IMR-90 (cell line): Measurements from ENCODE around the gene TRIM44. TPM values are rescaled to one million over a fixed set of nuclear protein-coding genes. Genes with fewer than 3 reads are reported as not detected.

ENCODE experiments used
- ATAC-seq: fragments of 200-7000 bp; cut with Tn5 transposase; 2 replicates; pipeline ENCODE4 v1.9.1; 2020; ENCODE audit warnings: low read depth, mild to moderate bottlenecking, moderate library complexity
- BruUV-seq: library from RNA; stranded (reverse); fragments of 400-500 nt; replicated peaks from 2 replicates; lab custom pipeline; 2021; lab: Mats Ljungman, UMichigan
- CTCF ChIA-PET: fragments of 300-600 bp; formaldehyde crosslinking; extraction: SDS; loops from one replicate; lab custom pipeline; 2021; ENCODE audit warnings: antibody characterized with exemption; lab: Yijun Ruan, JAX
- POLR2A ChIA-PET: fragments of 300-600 bp; sonication (Branson Sonifier 250); formaldehyde crosslinking; loops from one replicate; lab custom pipeline; 2022; ENCODE audit warnings: antibody characterized with exemption; ENCODE audit not compliant: unreplicated experiment; lab: Charles Lee
- DNase-seq: peaks from one replicate; pipeline ENCODE4 v3.0.0; 2013
- H2AFZ ChIP-seq: replicated peaks from 2 replicates; pipeline ENCODE3; 2013; ENCODE audit warnings: low read length, mild to moderate bottlenecking; ENCODE audit not compliant: poor library complexity
- H2AK5ac ChIP-seq: 2 replicates; pipeline ENCODE4 v1.6.1; 2013; ENCODE audit warnings: low read depth, low read length, inconsistent platforms
- H2AK9ac ChIP-seq: replicated peaks from 2 replicates; pipeline ENCODE3; 2013; ENCODE audit warnings: mild to moderate bottlenecking, low read depth, low read length, moderate library complexity; ENCODE audit not compliant: poor library complexity
- H2BK120ac ChIP-seq: 2 replicates; pipeline ENCODE4 v1.6.1; 2013; ENCODE audit warnings: low read depth, low read length, inconsistent platforms
- H2BK15ac ChIP-seq: 3 replicates; pipeline ENCODE4 v1.6.1; 2013; ENCODE audit warnings: low read depth, low read length, inconsistent platforms
- H2BK20ac ChIP-seq: 2 replicates; pipeline ENCODE4 v1.6.1; 2013; ENCODE audit warnings: low read depth, mild to moderate bottlenecking, inconsistent platforms, low read length, moderate library complexity
- H2BK5ac ChIP-seq: 2 replicates; pipeline ENCODE4 v1.6.1; 2013; ENCODE audit warnings: mild to moderate bottlenecking, low read depth, low read length, inconsistent platforms; ENCODE audit not compliant: poor library complexity, severe bottlenecking
- H3K14ac ChIP-seq: replicated peaks from 2 replicates; pipeline ENCODE4 v1.6.1; 2013; ENCODE audit warnings: low read depth, low read length, inconsistent platforms
- H3K18ac ChIP-seq: 2 replicates; pipeline ENCODE4 v1.6.1; 2013; ENCODE audit warnings: low read depth, low read length, control low read depth
- H3K23ac ChIP-seq: 2 replicates; pipeline ENCODE4 v1.6.1; 2013; ENCODE audit warnings: low read depth, low read length, inconsistent platforms
- H3K27ac ChIP-seq: 2 replicates; pipeline ENCODE4 v1.5.1; 2013; ENCODE audit warnings: mild to moderate bottlenecking, control low read depth, low read length; ENCODE audit not compliant: insufficient read depth
- H3K27me3 ChIP-seq: 2 replicates; pipeline ENCODE4 v1.6.1; 2013; ENCODE audit warnings: low read length; ENCODE audit not compliant: control insufficient read depth, insufficient read depth
- H3K36me3 ChIP-seq: 2 replicates; pipeline ENCODE4 v1.6.1; 2013; ENCODE audit warnings: low read length, mixed read lengths; ENCODE audit not compliant: control insufficient read depth, insufficient read depth
- H3K4ac ChIP-seq: 2 replicates; pipeline ENCODE4 v1.6.1; 2013; ENCODE audit warnings: low read depth, low read length, inconsistent platforms
- H3K4me1 ChIP-seq: 2 replicates; pipeline ENCODE4 v1.6.1; 2013; ENCODE audit warnings: low read length, mixed read lengths; ENCODE audit not compliant: control insufficient read depth, insufficient read depth
- H3K4me2 ChIP-seq: 2 replicates; pipeline ENCODE4 v1.6.1; 2013; ENCODE audit warnings: low read depth, mild to moderate bottlenecking, control low read depth, low read length, moderate library complexity
- H3K4me3 ChIP-seq: 2 replicates; pipeline ENCODE4 v1.5.1; 2013; ENCODE audit warnings: low read depth, mild to moderate bottlenecking, control low read depth, low read length, moderate library complexity; ENCODE audit not compliant: insufficient read depth
- H3K56ac ChIP-seq: 2 replicates; pipeline ENCODE4 v1.6.1; 2013; ENCODE audit warnings: low read length, inconsistent platforms; ENCODE audit not compliant: insufficient read depth; ENCODE audit errors: extremely low read depth
- H3K79me1 ChIP-seq, 2 experiments: 2 replicates each; pipeline ENCODE4 v1.6.1; 2013; ENCODE audit warnings: low read length in 2 of 2, inconsistent platforms in 1 of 2, low read depth in 1 of 2
- H3K9ac ChIP-seq: 2 replicates; pipeline ENCODE4 v1.6.1; 2013; ENCODE audit warnings: low read depth, low read length, control low read depth
- H3K9me1 ChIP-seq: 2 replicates; pipeline ENCODE4 v1.6.1; 2013; ENCODE audit warnings: low read length, inconsistent platforms; ENCODE audit not compliant: insufficient read depth
- H3K9me3 ChIP-seq: 2 replicates; pipeline ENCODE4 v1.6.1; 2013; ENCODE audit warnings: low read length; ENCODE audit not compliant: control insufficient read depth, insufficient read depth
- H4K20me1 ChIP-seq: 2 replicates; pipeline ENCODE4 v1.6.1; 2013; ENCODE audit warnings: low read length, inconsistent platforms; ENCODE audit not compliant: insufficient read depth
- H4K5ac ChIP-seq: 2 replicates; pipeline ENCODE4 v1.6.1; 2013; ENCODE audit warnings: mild to moderate bottlenecking, low read depth, low read length, control low read depth
- H4K8ac ChIP-seq, 2 experiments: 2 replicates each; pipeline ENCODE4 v1.6.1; 2013; ENCODE audit warnings: low read depth in 2 of 2, low read length in 2 of 2, control low read depth in 1 of 2, inconsistent platforms in 1 of 2
- H4K91ac ChIP-seq: 2 replicates; pipeline ENCODE4 v1.6.1; 2013; ENCODE audit warnings: low read depth, low read length, inconsistent platforms; ENCODE audit not compliant: insufficient read depth
- BHLHE40 ChIP-seq: fragments of 150-350 bp; IDR thresholded peaks from 2 replicates; pipeline ENCODE4 v1.6.1; 2016; ENCODE audit warnings: mild to moderate bottlenecking, low read depth, low read length
- FOS ChIP-seq: fragments of 150-350 bp; IDR thresholded peaks from 2 replicates; pipeline ENCODE4 v1.6.1; 2016; ENCODE audit warnings: low read depth, low read length
- NFE2L2 ChIP-seq: fragments of 150-350 bp; IDR thresholded peaks from 2 replicates; pipeline ENCODE4 v1.6.1; 2016; ENCODE audit warnings: low read depth, mild to moderate bottlenecking, low read length
- WGBS, 2 experiments: methylation state at CpG; one replicate each; pipeline versions ENCODE4 v1.1.5 to v1.1.7; 2013; ENCODE audit warnings: missing lambda C conversion rate in 2 of 2; ENCODE audit not compliant: insufficient read length in 1 of 2; ENCODE audit errors: extremely low coverage in 2 of 2; 5-methylcytosine and 5-hydroxymethylcytosine counted together
- dilution Hi-C: fragments of 300-500 bp; cut with HindIII; formaldehyde crosslinking; loops from one replicate; pipeline ENCODE4 v1.14.3; 2018; ENCODE audit warnings: low sequenced_read_pairs; ENCODE audit not compliant: unreplicated experiment
- in situ Hi-C: fragments of 300-500 bp; cut with MboI; formaldehyde crosslinking; loops from 3 replicates; pipeline ENCODE4 v1.14.3; 2019; ENCODE audit warnings: low sequenced_read_pairs, inconsistent platforms, mixed read lengths
- intact Hi-C: fragments of 100-400 bp; cut with micrococcal nuclease; formaldehyde crosslinking; loops from 2 replicates; pipeline ENCODE4 v1.10.0; 2022
- polyA plus RNA-seq, 3 experiments: library from polyadenylated mRNA; depleted of rRNA; stranded (reverse); fragments of >200 nt; gene quantifications; 2 replicates each; pipeline ENCODE4 v1.2.3, GENCODE V29; 2012; ENCODE audit warnings: low replicate concordance in 1 of 3
- total RNA-seq: library from RNA; depleted of rRNA; stranded (reverse); fragments of >200 nt; gene quantifications from 2 replicates; pipeline ENCODE4 v1.2.3, GENCODE V29; 2012

TRIM44 gene
- total and polyA plus RNA-seq, 2 of the 4 experiments (the other 2 are of a cell fraction), result 50.7 to 104 TPM

DNA sequence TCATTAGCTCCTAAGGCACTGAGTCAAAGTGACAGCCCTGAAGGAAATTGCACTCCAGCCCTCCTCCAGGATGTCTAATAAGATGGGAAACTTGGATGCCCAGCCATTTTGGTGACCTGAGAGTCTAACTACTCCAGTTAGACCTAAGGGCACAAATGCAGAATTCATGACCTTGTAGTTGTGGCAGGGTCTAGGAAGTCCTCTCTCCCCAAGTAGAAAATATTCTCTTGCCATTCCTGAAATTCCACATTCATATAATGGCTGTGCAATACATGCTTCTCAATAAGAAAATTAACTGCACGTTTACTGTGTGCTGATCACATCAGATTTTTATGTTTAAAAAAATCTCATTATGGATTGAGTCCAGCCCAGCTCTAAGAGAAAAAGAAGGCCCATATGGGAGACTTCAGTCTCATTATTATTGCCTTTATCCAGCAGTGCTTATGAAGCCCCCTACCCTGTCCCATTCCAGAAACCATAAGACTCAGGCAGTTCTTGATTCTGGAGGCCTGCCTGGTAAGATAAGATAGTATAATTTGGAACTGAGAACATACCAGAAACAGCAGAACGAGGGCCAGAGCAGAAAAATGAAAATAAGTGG, 147.6 kb downstream of the TRIM44 start:
- TF ChIP-seq BHLHE40 (no peak), NFE2L2 (no peak), FOS (no peak)
- Histone ChIP-seq H3K4me3 (no peak overlapping the region), H3K4me1 (peaks cover 2% of the 10 kb centered on the region), H2BK5ac (no peak overlapping the region), H2AK9ac (no peak overlapping the region), H3K23ac (no peak overlapping the region), H2BK20ac (no peak overlapping the region), H4K8ac (no peak overlapping the region), H2BK120ac (no peak overlapping the region), H4K20me1 (no peaks in the 10 kb centered on the region), H3K14ac (no peak overlapping the region), H2AK5ac (no peak overlapping the region), H3K9ac (no peak overlapping the region), H3K27ac (no peak overlapping the region), H3K36me3 (peaks cover 3% of the 10 kb centered on the region; the same call in 1 of the 2 replicates), H4K91ac (no peak overlapping the region), H3K9me1 (peaks cover 6% of the 10 kb centered on the region; the same call in 1 of the 2 replicates), H3K79me1 (peaks cover 5 to 16% of the 10 kb centered on the region in 2 experiments; a peak in 3 of 4 replicates), H4K5ac (no peak overlapping the region; the same call in 1 of the 2 replicates), H2AFZ (no peak overlapping the region), H3K18ac (no peak overlapping the region), H3K27me3 (no peaks in the 10 kb centered on the region), H3K4me2 (no peak overlapping the region), H3K4ac (no peak overlapping the region), H2BK15ac (no peak overlapping the region), H3K9me3 (no peaks in the 10 kb centered on the region), H3K56ac (no peak overlapping the region)
- no TSS peak for BruUV-seq
- in situ Hi-C loops, result loop anchor here (25.0 kb wide), 1 partner anchor 677 kb away; no protein-coding TSS in a partner anchor
- 86% methylated on average over 1 of the region's 2 CpGs; no CpG with 5 or more reads in 1 of the 2 experiments for WGBS, 2 experiments
- intact Hi-C loops, result no loop called here
- dilution Hi-C loops, result no loop called here
- ATAC-seq (peak; percentile 61), DNase-seq (no peak)
- ChIA-PET POLR2A (no interaction called here), CTCF (interaction anchor here (1.4 kb wide), 1 partner anchor 12 kb away, joined by 6 read pairs; no protein-coding TSS in a partner anchor)
